HG03342 (cell line): ENCODE results near the gene EXOSC3.

Experiments used
- ATAC-seq: cut with Tn5 transposase; IDR thresholded peaks from one replicate; pipeline ENCODE4 v1.9.1; 2021; ENCODE audit warnings: mild to moderate bottlenecking, moderate library complexity; ENCODE audit not compliant: unreplicated experiment

The EXOSC3 gene

DNA sequence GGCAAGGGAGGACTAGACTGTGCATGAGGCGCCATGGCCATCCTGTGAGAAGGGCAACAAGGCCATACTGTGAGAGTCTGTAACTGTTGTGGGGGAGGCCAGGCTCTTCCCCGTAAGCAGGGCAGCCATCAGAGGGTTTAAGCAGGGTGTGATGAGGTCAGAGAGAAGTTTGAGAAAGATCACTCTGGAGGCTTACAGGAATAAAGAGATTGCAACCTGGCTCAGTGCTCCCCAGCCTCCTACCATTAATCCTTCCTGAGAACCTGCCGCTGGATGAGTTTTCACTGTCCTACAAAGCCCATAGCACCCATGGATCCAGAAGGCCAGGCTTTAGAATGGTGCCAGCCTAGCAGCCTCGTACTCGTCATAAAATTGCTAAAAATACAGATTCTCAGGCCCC, 45.6 kb downstream of the EXOSC3 start:
- ATAC-seq: no peak

DNA sequence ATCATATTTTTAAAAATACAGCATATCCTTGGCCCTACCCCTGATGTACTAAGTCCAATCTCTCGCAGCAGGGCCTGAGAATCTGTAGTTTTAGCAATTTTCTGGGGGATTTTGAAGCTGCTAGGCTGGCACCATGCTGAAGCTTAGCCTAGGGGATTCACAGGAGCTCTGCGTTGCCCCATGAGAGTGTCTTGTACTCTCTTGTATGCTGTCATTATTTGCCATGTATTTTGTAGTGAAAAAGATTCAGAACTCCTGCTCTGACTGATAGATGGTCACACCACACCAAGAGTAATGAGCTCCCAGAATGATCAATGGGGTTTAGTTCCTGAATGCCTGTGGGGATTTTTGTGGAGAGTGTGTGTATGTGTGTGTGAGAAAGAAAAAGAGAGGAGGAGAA, 51.9 kb downstream of the EXOSC3 start:
- ATAC-seq: no peak

DNA sequence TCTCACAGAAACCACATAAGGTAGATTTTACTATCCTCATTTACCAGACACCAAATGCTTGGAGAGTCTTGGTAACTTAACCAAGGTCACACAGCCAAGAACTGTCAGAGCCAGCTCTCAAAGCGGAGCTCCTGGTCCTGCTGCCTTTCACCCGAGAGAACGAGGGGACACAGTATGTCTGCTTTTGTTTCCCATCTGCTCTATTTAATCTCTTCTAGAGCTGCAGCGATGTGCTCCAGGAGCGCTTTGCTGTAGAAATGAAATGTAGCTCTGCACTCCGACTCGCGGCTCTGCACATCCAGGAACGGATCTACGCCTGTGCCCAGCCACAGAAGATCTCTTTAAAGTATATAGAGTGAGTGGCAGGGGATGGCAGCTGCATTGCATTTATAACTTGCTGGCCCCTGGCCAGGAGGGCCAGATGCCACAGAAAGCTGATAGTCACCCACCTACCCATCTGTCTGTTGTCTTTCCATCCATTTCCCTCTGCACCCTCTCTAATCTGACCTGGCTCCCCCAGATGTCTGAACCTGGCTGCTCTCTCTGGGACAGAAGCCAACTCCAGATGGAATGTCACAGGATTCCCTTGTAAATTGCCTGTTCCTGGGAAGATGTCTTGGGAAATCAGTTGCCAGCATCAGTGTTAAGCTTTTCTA, 52.6 kb downstream of the EXOSC3 start:
- no peak for ATAC-seq

DNA sequence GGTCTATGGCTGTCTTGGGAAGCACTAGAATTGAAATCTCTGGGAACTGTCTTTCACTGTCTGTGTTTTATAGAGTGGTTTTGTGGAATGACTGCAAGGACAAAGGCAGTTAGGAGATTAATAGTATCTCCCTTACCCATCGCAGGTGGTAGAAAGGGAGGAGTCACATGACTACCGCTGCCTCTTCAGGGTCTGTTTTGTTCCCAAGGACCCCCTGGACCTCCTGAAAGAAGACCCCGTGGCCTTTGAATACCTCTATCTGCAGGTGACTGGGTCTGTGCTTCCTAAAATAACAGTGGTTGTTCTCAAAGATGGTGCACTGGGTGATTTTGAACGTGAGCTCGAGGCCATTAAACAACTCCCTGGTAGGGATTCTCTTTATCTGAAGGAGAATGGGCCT, 54.0 kb downstream of the EXOSC3 start:
- ATAC-seq: no peak

DNA sequence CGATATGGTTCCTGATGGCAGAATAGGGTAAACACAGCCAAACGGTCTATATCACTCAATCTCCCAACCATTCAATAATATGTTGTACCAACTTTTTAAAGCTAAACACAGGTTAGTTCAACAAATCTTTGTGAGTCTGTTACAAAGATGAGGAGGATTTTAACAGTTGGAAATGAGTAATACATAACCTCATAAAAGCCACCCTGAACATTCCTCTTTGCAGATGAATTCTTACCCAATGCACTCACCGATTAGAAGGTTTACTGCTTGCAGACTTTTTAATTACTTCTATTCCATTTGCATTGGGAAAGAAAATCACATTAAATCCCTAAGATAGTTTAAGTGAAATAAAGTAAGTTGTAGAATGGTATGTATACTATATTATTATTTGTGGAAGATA, 54.6 kb downstream of the EXOSC3 start:
- no peak for ATAC-seq
